ENCODE measurements around the gene CACNB4.

The CACNB4 gene

GRCh38 chr2:151786483-151786882 lies 312.4 kb downstream of the CACNB4 start:
- Histone ChIP-seq H3K9me3 (ENCODE audit: insufficient read depth, low read depth, low read length) (no peaks in the 10 kb centered on the region), H3K4me2 (ENCODE audit: low read depth, low read length, poor library complexity, severe bottlenecking) (no peak overlapping the region), H3K4me1 (ENCODE audit: insufficient read depth, low read length, poor library complexity, severe bottlenecking) (peaks cover 4% of the 10 kb centered on the region), H4K20me1 (ENCODE audit: insufficient read depth, low read length, poor library complexity, severe bottlenecking) (no peaks in the 10 kb centered on the region), H2AFZ (ENCODE audit: low read length) (no peak overlapping the region), H3K9me2 (replicated peaks; ENCODE audit: low read depth, low read length) (no peaks in the 10 kb centered on the region), H3K4me3 (ENCODE audit: low read length, poor library complexity, severe bottlenecking) (no peak overlapping the region), H3K27me3 (ENCODE audit: insufficient read depth, low read length, poor library complexity, severe bottlenecking) (no peaks in the 10 kb centered on the region), H3K9ac (ENCODE audit: low read depth, low read length, poor library complexity, severe bottlenecking) (no peak overlapping the region), H3K36me3 (ENCODE audit: insufficient read depth, low read length) (no peaks in the 10 kb centered on the region), H3K79me2 (ENCODE audit: insufficient read depth, low read length) (no peaks in the 10 kb centered on the region), H3F3A (ENCODE audit: low read depth) (no peaks in the 10 kb centered on the region)
- TF ChIP-seq EZH2phosphoT487 (IDR thresholded peaks at IDR 0.05; ENCODE audit: borderline replicate concordance) = no peak
- TF ChIP-seq, protein P1, sequence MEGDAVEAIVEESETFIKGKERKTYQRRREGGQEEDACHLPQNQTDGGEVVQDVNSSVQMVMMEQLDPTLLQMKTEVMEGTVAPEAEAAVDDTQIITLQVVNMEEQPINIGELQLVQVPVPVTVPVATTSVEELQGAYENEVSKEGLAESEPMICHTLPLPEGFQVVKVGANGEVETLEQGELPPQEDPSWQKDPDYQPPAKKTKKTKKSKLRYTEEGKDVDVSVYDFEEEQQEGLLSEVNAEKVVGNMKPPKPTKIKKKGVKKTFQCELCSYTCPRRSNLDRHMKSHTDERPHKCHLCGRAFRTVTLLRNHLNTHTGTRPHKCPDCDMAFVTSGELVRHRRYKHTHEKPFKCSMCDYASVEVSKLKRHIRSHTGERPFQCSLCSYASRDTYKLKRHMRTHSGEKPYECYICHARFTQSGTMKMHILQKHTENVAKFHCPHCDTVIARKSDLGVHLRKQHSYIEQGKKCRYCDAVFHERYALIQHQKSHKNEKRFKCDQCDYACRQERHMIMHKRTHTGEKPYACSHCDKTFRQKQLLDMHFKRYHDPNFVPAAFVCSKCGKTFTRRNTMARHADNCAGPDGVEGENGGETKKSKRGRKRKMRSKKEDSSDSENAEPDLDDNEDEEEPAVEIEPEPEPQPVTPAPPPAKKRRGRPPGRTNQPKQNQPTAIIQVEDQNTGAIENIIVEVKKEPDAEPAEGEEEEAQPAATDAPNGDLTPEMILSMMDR (conservative IDR thresholded peaks at IDR 0.05; ENCODE audit: low read length) = no peak

- Histone ChIP-seq H3K79me2 (ENCODE audit: insufficient read depth, low read length) (no peaks in the 10 kb centered on the region), H3K4me2 (ENCODE audit: low read depth, low read length, poor library complexity, severe bottlenecking) (no peak overlapping the region), H3K4me3 (ENCODE audit: low read length, poor library complexity, severe bottlenecking) (no peak overlapping the region), H3F3A (ENCODE audit: low read depth) (no peaks in the 10 kb centered on the region), H3K9me3 (ENCODE audit: insufficient read depth, low read depth, low read length) (no peaks in the 10 kb centered on the region), H3K4me1 (ENCODE audit: insufficient read depth, low read length, poor library complexity, severe bottlenecking) (peaks cover 4% of the 10 kb centered on the region), H3K27me3 (ENCODE audit: insufficient read depth, low read length, poor library complexity, severe bottlenecking) (no peaks in the 10 kb centered on the region), H3K9ac (ENCODE audit: low read depth, low read length, poor library complexity, severe bottlenecking) (no peak overlapping the region), H4K20me1 (ENCODE audit: insufficient read depth, low read length, poor library complexity, severe bottlenecking) (no peaks in the 10 kb centered on the region), H3K9me2 (replicated peaks; ENCODE audit: low read depth, low read length) (no peaks in the 10 kb centered on the region), H2AFZ (ENCODE audit: low read length) (no peak overlapping the region), H3K36me3 (ENCODE audit: insufficient read depth, low read length) (no peaks in the 10 kb centered on the region)
- TF ChIP-seq, protein P1 (conservative IDR thresholded peaks at IDR 0.05; ENCODE audit: low read length) = no peak
- TF ChIP-seq EZH2phosphoT487 (IDR thresholded peaks at IDR 0.05; ENCODE audit: borderline replicate concordance) = no peak
These were observed 312.8 kb downstream of the CACNB4 start for GRCh38 chr2:151786077-151786476.

- H3K27me3 ChIP-seq (ENCODE audit: insufficient read depth, low read length, poor library complexity, severe bottlenecking) = no peaks in the 10 kb centered on the region
- no peaks in the 10 kb centered on the region for H3K9me3 ChIP-seq (ENCODE audit: insufficient read depth, low read depth, low read length)
- no peak overlapping the region for H3K4me2 ChIP-seq (ENCODE audit: low read depth, low read length, poor library complexity, severe bottlenecking)
- H2AFZ ChIP-seq (ENCODE audit: low read length) = no peak overlapping the region
- H3K79me2 ChIP-seq (ENCODE audit: insufficient read depth, low read length) = no peaks in the 10 kb centered on the region
- H3K36me3 ChIP-seq (ENCODE audit: insufficient read depth, low read length) = no peaks in the 10 kb centered on the region
- peaks cover 4% of the 10 kb centered on the region for H3K4me1 ChIP-seq (ENCODE audit: insufficient read depth, low read length, poor library complexity, severe bottlenecking)
- no peak for TF ChIP-seq EZH2phosphoT487 (IDR thresholded peaks at IDR 0.05; ENCODE audit: borderline replicate concordance)
- TF ChIP-seq, protein P1 (conservative IDR thresholded peaks at IDR 0.05; ENCODE audit: low read length) = no peak
- no peaks in the 10 kb centered on the region for H3K9me2 ChIP-seq (replicated peaks; ENCODE audit: low read depth, low read length)
- no peaks in the 10 kb centered on the region for H4K20me1 ChIP-seq (ENCODE audit: insufficient read depth, low read length, poor library complexity, severe bottlenecking)
- H3F3A ChIP-seq (ENCODE audit: low read depth) = no peaks in the 10 kb centered on the region
- no peak overlapping the region for H3K4me3 ChIP-seq (ENCODE audit: low read length, poor library complexity, severe bottlenecking)
- H3K9ac ChIP-seq (ENCODE audit: low read depth, low read length, poor library complexity, severe bottlenecking) = no peak overlapping the region
These were observed 315.7 kb downstream of the CACNB4 start for GRCh38 chr2:151783133-151783520.

Measured in Loucy (cell line).